H9 (cell line): ENCODE measurements around the gene EPHA1. TPM values are rescaled to one million over a fixed set of nuclear protein-coding genes. Genes with fewer than 3 reads are reported as not detected.
A peak's percentile ranks its signal among the peaks of the same experiment; 100 is the strongest.

Source experiments
- DNase-seq: peaks from one replicate; pipeline ENCODE4 v3.0.0-alpha.2; 2017
- H2AFZ ChIP-seq: one replicate; pipeline ENCODE4 v1.6.1; 2013; ENCODE audit warnings: mild to moderate bottlenecking, low read length, control low read depth, moderate library complexity
- H2AK5ac ChIP-seq: 2 replicates; pipeline ENCODE4 v1.6.1; 2013; ENCODE audit warnings: low read length, control low read depth, mixed read lengths; ENCODE audit not compliant: insufficient read length
- H2BK120ac ChIP-seq: one replicate; pipeline ENCODE4 v1.6.1; 2013; ENCODE audit warnings: low read depth, mild to moderate bottlenecking, low read length, control low read depth, inconsistent platforms; ENCODE audit not compliant: poor library complexity, severe bottlenecking
- H2BK12ac ChIP-seq: 2 replicates; pipeline ENCODE4 v1.6.1; 2013; ENCODE audit warnings: low read length, control low read depth, mixed read lengths, low read depth; ENCODE audit not compliant: insufficient read length
- H2BK15ac ChIP-seq: 2 replicates; pipeline ENCODE4 v1.6.1; 2013; ENCODE audit warnings: low read depth, low read length, control low read depth
- H2BK20ac ChIP-seq: one replicate; pipeline ENCODE4 v1.6.1; 2013; ENCODE audit warnings: low read depth, mild to moderate bottlenecking, low read length, control low read depth, inconsistent platforms; ENCODE audit not compliant: poor library complexity, severe bottlenecking
- H2BK5ac ChIP-seq: 2 replicates; pipeline ENCODE4 v1.6.1; 2013; ENCODE audit warnings: low read length, control low read depth, mixed read lengths; ENCODE audit not compliant: insufficient read length
- H3K14ac ChIP-seq: 2 replicates; pipeline ENCODE4 v1.6.1; 2013; ENCODE audit warnings: low read length, control low read depth; ENCODE audit not compliant: insufficient read depth
- H3K18ac ChIP-seq: 2 replicates; pipeline ENCODE4 v1.6.1; 2013; ENCODE audit warnings: low read depth, mild to moderate bottlenecking, mixed read lengths, low read length, control low read depth; ENCODE audit not compliant: insufficient read length
- H3K23ac ChIP-seq: 2 replicates; pipeline ENCODE4 v1.6.1; 2013; ENCODE audit warnings: low read length, control low read depth, mixed read lengths, low read depth; ENCODE audit not compliant: insufficient read length
- H3K23me2 ChIP-seq: 2 replicates; pipeline ENCODE4 v1.6.1; 2013; ENCODE audit warnings: low read depth, mild to moderate bottlenecking, mixed read lengths, low read length, control low read depth; ENCODE audit not compliant: insufficient read length, poor library complexity, severe bottlenecking
- H3K27ac ChIP-seq: 2 replicates; pipeline ENCODE4 v1.5.1; 2013; ENCODE audit warnings: low read length, control low read depth, mixed read lengths, low read depth; ENCODE audit not compliant: insufficient read length
- H3K27me3 ChIP-seq: 2 replicates; pipeline ENCODE4 v1.6.1; 2013; ENCODE audit warnings: low read length, control low read depth, inconsistent platforms; ENCODE audit not compliant: insufficient read depth
- H3K4ac ChIP-seq: 2 replicates; pipeline ENCODE4 v1.6.1; 2013; ENCODE audit warnings: low read depth, mild to moderate bottlenecking, control low read depth, inconsistent platforms, low read length, moderate library complexity
- H3K4me1 ChIP-seq: 2 replicates; pipeline ENCODE4 v1.6.1; 2013; ENCODE audit warnings: low read length, control low read depth, inconsistent platforms; ENCODE audit not compliant: insufficient read depth
- H3K4me2 ChIP-seq: 2 replicates; pipeline ENCODE4 v1.6.1; 2013; ENCODE audit warnings: low read length, control low read depth, mixed read lengths; ENCODE audit not compliant: insufficient read length, insufficient read depth
- H3K56ac ChIP-seq: 2 replicates; pipeline ENCODE4 v1.6.1; 2013; ENCODE audit warnings: low read depth, mild to moderate bottlenecking, mixed read lengths, low read length, control low read depth; ENCODE audit not compliant: insufficient read length
- H3K79me1 ChIP-seq: 2 replicates; pipeline ENCODE4 v1.6.1; 2013; ENCODE audit warnings: low read depth, mild to moderate bottlenecking, moderate library complexity, low read length, control low read depth, inconsistent platforms; ENCODE audit not compliant: insufficient read depth, poor library complexity, severe bottlenecking
- H3K79me2 ChIP-seq: 2 replicates; pipeline ENCODE4 v1.6.1; 2013; ENCODE audit warnings: low read length, control low read depth, inconsistent platforms; ENCODE audit not compliant: insufficient read depth
- H3K9ac ChIP-seq: 2 replicates; pipeline ENCODE4 v1.6.1; 2013; ENCODE audit warnings: low read length, control low read depth, mixed read lengths; ENCODE audit not compliant: insufficient read length; ENCODE audit errors: extremely low read depth
- H3K9me3 ChIP-seq: one replicate; pipeline ENCODE4 v1.6.1; 2013; ENCODE audit warnings: low read depth, low read length, inconsistent platforms; ENCODE audit not compliant: control insufficient read depth
- H3T11ph ChIP-seq: one replicate; pipeline ENCODE4 v1.6.1; 2013; ENCODE audit warnings: mild to moderate bottlenecking, low read length, control low read depth, inconsistent platforms
- H4K20me1 ChIP-seq: one replicate; pipeline ENCODE4 v1.6.1; 2013; ENCODE audit not compliant: control insufficient read depth, insufficient read length, insufficient read depth
- H4K5ac ChIP-seq: 2 replicates; pipeline ENCODE4 v1.6.1; 2013; ENCODE audit warnings: low read depth, mild to moderate bottlenecking, mixed read lengths, low read length, control low read depth; ENCODE audit not compliant: insufficient read length
- H4K8ac ChIP-seq: replicated peaks from 2 replicates; pipeline ENCODE4 v1.6.1; 2013; ENCODE audit warnings: low read length, control low read depth, mixed read lengths, low read depth; ENCODE audit not compliant: insufficient read length
- H4K91ac ChIP-seq: 2 replicates; pipeline ENCODE4 v1.6.1; 2013; ENCODE audit warnings: low read depth, mild to moderate bottlenecking, moderate library complexity, mixed read lengths, low read length, control low read depth; ENCODE audit not compliant: insufficient read length
- H3K27ac Mint-ChIP-seq, 3 experiments: 2 replicates in 2 of 3; 3 replicates in 1 of 3; pipeline ENCODE4 v1.8.0; 2020 to 2021; ENCODE audit warnings: mixed read lengths in 3 of 3, mild to moderate bottlenecking in 1 of 3, moderate library complexity in 1 of 3
- H3K27me3 Mint-ChIP-seq: 2 replicates; pipeline ENCODE4 v1.8.0; 2021; ENCODE audit warnings: low read depth, mild to moderate bottlenecking, moderate library complexity, mixed read lengths
- H3K36me3 Mint-ChIP-seq, 3 experiments: 2 replicates in 2 of 3; 3 replicates in 1 of 3; pipeline ENCODE4 v1.8.0; 2020 to 2021; ENCODE audit warnings: low read depth in 3 of 3, mixed read lengths in 3 of 3; ENCODE audit not compliant: insufficient read depth in 1 of 3
- H3K4me1 Mint-ChIP-seq, 2 experiments: 2 replicates each; pipeline ENCODE4 v1.8.0; 2020; ENCODE audit warnings: mixed read lengths in 2 of 2
- H3K4me3 Mint-ChIP-seq, 2 experiments: 2 replicates in 1 of 2; 3 replicates in 1 of 2; pipeline ENCODE4 v1.8.0; 2020 to 2021; ENCODE audit warnings: mild to moderate bottlenecking in 2 of 2, mixed read lengths in 2 of 2, moderate library complexity in 1 of 2
- H3K9me3 Mint-ChIP-seq, 2 experiments: 2 replicates in 1 of 2; 3 replicates in 1 of 2; pipeline ENCODE4 v1.8.0; 2020; ENCODE audit warnings: mild to moderate bottlenecking in 2 of 2, mixed read lengths in 2 of 2, moderate library complexity in 1 of 2
- CTCF ChIP-seq: fragments of 200-600 bp; sonication (generic); conservative IDR thresholded peaks from 3 replicates; pipeline ENCODE4 v1.8.0; 2021; ENCODE audit warnings: antibody characterized with exemption, mild to moderate bottlenecking
- WGBS: extraction: QIAGEN DNeasy Blood & Tissue Kit; methylation state at CpG from one replicate; pipeline ENCODE4 v1.1.7; 2013; ENCODE audit warnings: missing lambda C conversion rate, low lambda C conversion rate, mixed read lengths; ENCODE audit not compliant: insufficient read length; ENCODE audit errors: extremely low coverage; 5-methylcytosine and 5-hydroxymethylcytosine counted together
- total RNA-seq: library from RNA; stranded (reverse); gene quantifications from 2 replicates; pipeline ENCODE4 v1.2.1, GENCODE V29; 2021

Gene EPHA1
- total RNA-seq, 1 experiment from 2014 or later: 109 TPM

DNA sequence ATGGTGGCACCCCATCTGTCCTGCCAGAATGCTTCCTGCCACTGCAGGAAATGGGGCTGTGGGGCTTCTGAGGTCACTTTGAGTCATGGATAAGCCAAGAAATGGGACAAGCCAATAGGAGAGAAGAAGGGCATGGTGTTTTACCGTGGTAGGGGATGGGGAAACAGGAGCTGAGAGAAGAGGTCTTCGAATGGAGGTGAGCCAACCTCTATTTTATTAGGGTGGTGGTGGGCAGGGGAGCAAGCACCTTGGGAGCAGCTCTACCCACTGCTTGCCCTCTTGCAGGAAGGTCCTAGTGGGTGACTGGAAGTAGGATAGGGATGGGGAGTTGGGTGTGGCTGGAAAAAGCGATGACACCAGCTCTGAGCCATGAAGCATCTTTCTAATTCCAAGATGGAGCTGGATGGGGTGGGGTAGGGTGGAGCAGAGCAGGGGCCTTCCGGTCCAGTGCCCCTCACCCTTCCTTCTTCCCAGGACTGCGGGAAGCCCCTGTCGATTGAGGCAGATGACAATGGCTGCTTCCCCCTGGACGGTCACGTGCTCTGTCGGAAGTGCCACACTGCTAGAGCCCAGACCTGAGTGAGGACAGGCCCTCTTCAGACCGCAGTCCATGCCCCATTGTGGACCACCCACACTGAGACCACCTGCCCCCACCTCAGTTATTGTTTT is 18.4 kb downstream of the EPHA1 start:
- H3K79me2 ChIP-seq: peaks cover 1% of the 10 kb centered on the region; the same call in 1 of the 2 replicates

More for the DNA sequence above, 18.4 kb downstream of the EPHA1 start:
- Histone ChIP-seq H4K5ac (no peak overlapping the region), H3K14ac (no peak overlapping the region), H3K4me2 (no peak overlapping the region), H3K4ac (no peak overlapping the region), H2BK15ac (no peak overlapping the region), H4K20me1 (peaks cover 1% of the 10 kb centered on the region), H3K18ac (no peak overlapping the region), H2BK120ac (no peak overlapping the region), H3K4me1 (no peaks in the 10 kb centered on the region; the same call in 1 of the 2 replicates), H3K23ac (no peak overlapping the region), H3K27ac (no peak overlapping the region), H3K9me3 (no peaks in the 10 kb centered on the region), H2BK12ac (no peak overlapping the region), H3K9ac (no peak overlapping the region), H3K23me2 (no peaks in the 10 kb centered on the region), H4K8ac (no peak overlapping the region), H2AK5ac (no peak overlapping the region), H2BK20ac (no peak overlapping the region), H2BK5ac (no peak overlapping the region), H2AFZ (no peak overlapping the region), H4K91ac (no peak overlapping the region), H3K56ac (no peak overlapping the region), H3T11ph (no peak overlapping the region), H3K79me1 (no peaks in the 10 kb centered on the region), H3K27me3 (no peaks in the 10 kb centered on the region)
- no peak for TF ChIP-seq CTCF
- Mint-ChIP-seq H3K27me3 (no peaks in the 10 kb centered on the region; the same call in 1 of the 2 replicates), H3K36me3 (peaks cover 45 to 74% (median 64%) of the 10 kb centered on the region in 3 experiments), H3K27ac (peak overlapping the region; percentile 45 to 92 (median 57); a peak in 3 of 7 replicates), H3K4me1 (peaks cover 4 to 7% of the 10 kb centered on the region in 2 experiments), H3K4me3 (no peak overlapping the region), H3K9me3 (no peaks in the 10 kb centered on the region)
- no CpG with 5 or more reads among the region's 10 CpGs for WGBS
- DNase-seq: peak; percentile 30
